ENCODE measurements around the gene MUC2.

DNA sequence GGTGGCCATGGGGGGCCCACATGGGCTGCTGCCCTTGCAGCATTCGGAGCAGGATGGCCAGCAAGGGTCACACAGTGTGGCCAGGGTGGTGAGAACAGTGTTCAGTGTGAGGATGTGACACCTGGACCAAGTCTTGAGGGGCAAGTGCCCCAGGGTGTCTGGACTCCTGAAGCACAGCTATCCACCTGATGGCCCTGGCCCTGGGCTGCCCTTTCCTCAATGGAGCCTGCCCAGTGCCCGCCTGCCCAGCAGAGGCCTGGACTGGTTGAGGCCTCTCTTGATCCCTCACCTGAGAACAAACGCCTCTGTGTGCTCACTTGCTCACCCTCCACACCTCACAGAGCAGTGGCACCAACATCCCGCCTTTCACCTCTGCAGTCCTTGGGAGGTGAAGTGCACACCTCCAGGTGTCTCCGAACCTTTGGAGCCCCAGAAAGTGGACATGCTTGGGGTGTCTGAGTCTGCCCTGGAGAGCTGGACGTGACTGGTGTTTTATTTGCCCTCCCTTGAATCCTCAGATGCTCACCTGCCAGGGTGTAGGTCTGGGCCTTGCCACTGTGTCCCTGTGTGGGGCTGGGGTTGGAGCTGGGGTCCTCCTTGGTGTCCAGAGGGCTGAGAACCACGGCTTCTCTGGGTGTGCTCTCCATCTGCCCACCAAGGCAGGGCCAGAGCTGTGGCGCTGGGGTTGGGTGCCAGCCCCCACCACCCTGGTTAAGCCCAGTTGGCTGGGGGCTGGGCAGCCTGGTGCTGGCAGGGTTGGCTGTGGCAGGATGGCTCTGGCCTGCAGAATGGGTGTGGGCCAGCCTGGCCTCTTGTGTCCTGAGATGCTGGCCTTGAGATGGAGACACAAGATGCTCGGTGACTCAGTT is 3.8 kb upstream of the MUC2 start:
- TF ChIP-seq, protein P1, sequence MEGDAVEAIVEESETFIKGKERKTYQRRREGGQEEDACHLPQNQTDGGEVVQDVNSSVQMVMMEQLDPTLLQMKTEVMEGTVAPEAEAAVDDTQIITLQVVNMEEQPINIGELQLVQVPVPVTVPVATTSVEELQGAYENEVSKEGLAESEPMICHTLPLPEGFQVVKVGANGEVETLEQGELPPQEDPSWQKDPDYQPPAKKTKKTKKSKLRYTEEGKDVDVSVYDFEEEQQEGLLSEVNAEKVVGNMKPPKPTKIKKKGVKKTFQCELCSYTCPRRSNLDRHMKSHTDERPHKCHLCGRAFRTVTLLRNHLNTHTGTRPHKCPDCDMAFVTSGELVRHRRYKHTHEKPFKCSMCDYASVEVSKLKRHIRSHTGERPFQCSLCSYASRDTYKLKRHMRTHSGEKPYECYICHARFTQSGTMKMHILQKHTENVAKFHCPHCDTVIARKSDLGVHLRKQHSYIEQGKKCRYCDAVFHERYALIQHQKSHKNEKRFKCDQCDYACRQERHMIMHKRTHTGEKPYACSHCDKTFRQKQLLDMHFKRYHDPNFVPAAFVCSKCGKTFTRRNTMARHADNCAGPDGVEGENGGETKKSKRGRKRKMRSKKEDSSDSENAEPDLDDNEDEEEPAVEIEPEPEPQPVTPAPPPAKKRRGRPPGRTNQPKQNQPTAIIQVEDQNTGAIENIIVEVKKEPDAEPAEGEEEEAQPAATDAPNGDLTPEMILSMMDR (IDR thresholded peaks at IDR 0.05), result no peak
- TF ChIP-seq POLR2A (IDR thresholded peaks at IDR 0.05), result no peak
